Measurements from ENCODE around the gene NPAS3.

The NPAS3 gene

GRCh38 chr14:33332497-33332896, 393.8 kb downstream of the NPAS3 start:
- no peak for DNase-seq (ENCODE audit: low read depth)

- DNase-seq (ENCODE audit: low read depth): no peak
Measured at GRCh38 chr14:33335366-33335765, 396.7 kb downstream of the NPAS3 start.

GRCh38 chr14:33342299-33342974, 403.8 kb downstream of the NPAS3 start:
- no peak for DNase-seq (ENCODE audit: low read depth)

GRCh38 chr14:33343016-33343415, 404.3 kb downstream of the NPAS3 start:
- no peak for DNase-seq (ENCODE audit: low read depth)

GRCh38 chr14:33347796-33348195, 409.1 kb downstream of the NPAS3 start:
- DNase-seq (ENCODE audit: low read depth): no peak

- DNase-seq (ENCODE audit: low read depth): no peak
Measured at GRCh38 chr14:33348510-33348909, 409.8 kb downstream of the NPAS3 start.

GRCh38 chr14:33349871-33350270, 411.2 kb downstream of the NPAS3 start:
- no peak for DNase-seq (ENCODE audit: low read depth)

GRCh38 chr14:33350366-33350990, 411.8 kb downstream of the NPAS3 start:
- DNase-seq (ENCODE audit: low read depth): no peak

- no peak for DNase-seq (ENCODE audit: low read depth)
Measured at GRCh38 chr14:33352821-33353220, 414.1 kb downstream of the NPAS3 start.

GRCh38 chr14:33356181-33356580, 417.5 kb downstream of the NPAS3 start:
- no peak for DNase-seq (ENCODE audit: low read depth)

- no peak for DNase-seq (ENCODE audit: low read depth)
Measured at GRCh38 chr14:33357225-33358010, 418.7 kb downstream of the NPAS3 start.

- no peak for DNase-seq (ENCODE audit: low read depth)
Measured at GRCh38 chr14:33359288-33359881, 420.7 kb downstream of the NPAS3 start.

GRCh38 chr14:33362934-33363333, 424.3 kb downstream of the NPAS3 start:
- no peak for DNase-seq (ENCODE audit: low read depth)

- no peak for DNase-seq (ENCODE audit: low read depth)
Measured at GRCh38 chr14:33363682-33364081, 425.0 kb downstream of the NPAS3 start.

- no peak for DNase-seq (ENCODE audit: low read depth)
Measured at GRCh38 chr14:33364466-33364865, 425.8 kb downstream of the NPAS3 start.

- DNase-seq (ENCODE audit: low read depth): no peak
Measured at GRCh38 chr14:33369041-33369440, 430.4 kb downstream of the NPAS3 start.

- DNase-seq (ENCODE audit: low read depth): no peak
Measured at GRCh38 chr14:33369972-33370371, 431.3 kb downstream of the NPAS3 start.

- DNase-seq (ENCODE audit: low read depth): no peak
Measured at GRCh38 chr14:33370426-33370825, 431.7 kb downstream of the NPAS3 start.

- DNase-seq (ENCODE audit: low read depth): no peak
Measured at GRCh38 chr14:33375196-33375595, 436.5 kb downstream of the NPAS3 start.

GRCh38 chr14:33375786-33376185, 437.1 kb downstream of the NPAS3 start:
- no peak for DNase-seq (ENCODE audit: low read depth)

- no peak for DNase-seq (ENCODE audit: low read depth)
Measured at GRCh38 chr14:33376510-33376909, 437.8 kb downstream of the NPAS3 start.

GRCh38 chr14:33377596-33378390, 439.1 kb downstream of the NPAS3 start:
- DNase-seq (ENCODE audit: low read depth): no peak
